K562 (cell line): ENCODE results near the gene SRRD. TPM values are rescaled to one million over a fixed set of nuclear protein-coding genes. Genes with fewer than 3 reads are reported as not detected.

Experiments used
- BACH1 ChIP-seq: fragments of 200-800 bp; sonication (Bioruptor generic); IDR thresholded peaks from 2 replicates; pipeline ENCODE4 v1.6.1; 2016; ENCODE audit warnings: missing genetic modification characterization, missing compliant biosample characterization
- CBFA2T2 ChIP-seq: fragments of 450-650 bp; conservative IDR thresholded peaks from 2 replicates; pipeline ENCODE4 v1.6.1; 2017; ENCODE audit warnings: mild to moderate bottlenecking
- CC2D1A ChIP-seq: fragments of 450-650 bp; IDR thresholded peaks from 2 replicates; pipeline ENCODE4 v1.6.1; 2017; ENCODE audit warnings: mild to moderate bottlenecking
- CCAR2 ChIP-seq: fragments of 200-400 bp; formaldehyde crosslinking; IDR thresholded peaks from 2 replicates; pipeline ENCODE4 v1.6.1; 2017; ENCODE audit warnings: mild to moderate bottlenecking, low read depth, low read length
- GABPA ChIP-seq: fragments of 200-800 bp; sonication (Bioruptor generic); conservative IDR thresholded peaks from 2 replicates; pipeline ENCODE4 v1.6.1; 2016; ENCODE audit warnings: low read depth, missing genetic modification characterization, missing compliant biosample characterization
- HNRNPH1 ChIP-seq: fragments of 200-400 bp; formaldehyde crosslinking; optimal IDR thresholded peaks from 2 replicates; pipeline ENCODE3; 2017; ENCODE audit warnings: low read depth, mild to moderate bottlenecking, low read length, moderate library complexity
- HOXB6 ChIP-seq: fragments of 250-450 bp; sonication (Bioruptor Pico); IDR thresholded peaks from 2 replicates; pipeline ENCODE4 v1.5.1; 2022; ENCODE audit warnings: mild to moderate bottlenecking, borderline replicate concordance
- ILF3 ChIP-seq: fragments of 450-650 bp; IDR thresholded peaks from 2 replicates; pipeline ENCODE4 v1.6.1; 2018; ENCODE audit warnings: antibody characterized with exemption, mild to moderate bottlenecking, moderate library complexity, borderline replicate concordance
- IRF2 ChIP-seq: sonication (generic); formaldehyde crosslinking; IDR thresholded peaks from 2 replicates; pipeline ENCODE4 v1.8.1; 2022; ENCODE audit warnings: mild to moderate bottlenecking, missing genetic modification reagents
- SETDB1 ChIP-seq: IDR thresholded peaks from one replicate; pipeline ENCODE4 v1.6.1; 2012; ENCODE audit warnings: low read length, control low read depth, inconsistent platforms
- TEAD4 ChIP-seq, 2 experiments: sonication (generic) in 1 of 2; formaldehyde crosslinking in 1 of 2; IDR thresholded peaks; 2 replicates each; pipeline versions ENCODE4 v1.6.1 to v1.8.0; 2012 to 2022; ENCODE audit warnings: borderline replicate concordance in 1 of 2, inconsistent platforms in 1 of 2, low read length in 1 of 2, mild to moderate bottlenecking in 1 of 2, missing genetic modification reagents in 1 of 2
- THRAP3 ChIP-seq: fragments of 450-650 bp; IDR thresholded peaks from 2 replicates; pipeline ENCODE4 v1.6.1; 2016; ENCODE audit warnings: mild to moderate bottlenecking, inconsistent platforms, borderline replicate concordance
- ZBTB8A ChIP-seq: fragments of 450-650 bp; IDR thresholded peaks from 2 replicates; pipeline ENCODE4 v1.6.1; 2018; ENCODE audit warnings: mild to moderate bottlenecking, moderate library complexity; ENCODE audit not compliant: partially characterized antibody
- ZKSCAN3 ChIP-seq: fragments of 250-450 bp; sonication (Bioruptor Pico); IDR thresholded peaks from 2 replicates; pipeline ENCODE4 v1.4.0; 2020
- ZNF140 ChIP-seq: fragments of 250-450 bp; sonication (Bioruptor Pico); IDR thresholded peaks from 2 replicates; pipeline ENCODE4 v1.8.0; 2021; ENCODE audit warnings: moderate library complexity, mild to moderate bottlenecking, inconsistent platforms
- ZNF212 ChIP-seq: fragments of 450-650 bp; formaldehyde crosslinking; IDR thresholded peaks from 2 replicates; pipeline ENCODE4 v1.4.0; 2020; ENCODE audit warnings: mild to moderate bottlenecking
- ZNF224 ChIP-seq: sonication (generic); formaldehyde crosslinking; IDR thresholded peaks from 2 replicates; pipeline ENCODE4 v1.8.0; 2022; ENCODE audit warnings: mild to moderate bottlenecking, missing genetic modification reagents
- ZNF274 ChIP-seq: IDR thresholded peaks from 2 replicates; pipeline ENCODE4 v1.6.1; 2011; ENCODE audit warnings: low read depth, mild to moderate bottlenecking, low read length, moderate library complexity, borderline replicate concordance
- ZNF354B ChIP-seq: fragments of 250-450 bp; sonication (Bioruptor Pico); IDR thresholded peaks from 2 replicates; pipeline ENCODE4 v1.4.0; 2020
- polyA plus RNA-seq, 8 experiments: library from polyadenylated mRNA; depleted of rRNA in 4 of 8; stranded (reverse) in 5 of 8; unstranded in 3 of 8; fragments of >200 nt; fragmentation: Nextera tagmentation in 2 of 8; fragmentation: Illumina TruSeq in 1 of 8; extraction: Ambion mirVana in 2 of 8; extraction: Trizol in 1 of 8; gene quantifications; 2 replicates each; pipeline versions ENCODE4 v1.2.1 to v1.2.3, GENCODE V29; 2011 to 2014; ENCODE audit warnings: inconsistent platforms in 1 of 8, missing spikeins in 1 of 8
- total RNA-seq, 7 experiments: library from RNA; depleted of rRNA in 6 of 7; stranded (reverse); fragments of >200 nt in 6 of 7; fragmentation: Illumina TruSeq in 2 of 7; extraction: Trizol in 2 of 7; gene quantifications; 2 replicates each; pipeline versions ENCODE4 v1.2.1 to v1.2.3, GENCODE V29; 2011 to 2021; ENCODE audit warnings: low replicate concordance in 1 of 7
- TF ChIP-seq, protein P1 (sequence below): fragments of 450-650 bp; formaldehyde crosslinking; IDR thresholded peaks from 2 replicates; pipeline ENCODE4 v1.4.0; 2022; ENCODE audit warnings: missing genetic modification characterization
- TF ChIP-seq, protein P2 (sequence below): sonication (generic); formaldehyde crosslinking; IDR thresholded peaks from 2 replicates; pipeline ENCODE4 v1.8.0; 2022; ENCODE audit warnings: missing genetic modification reagents, mild to moderate bottlenecking, borderline replicate concordance
- TF ChIP-seq, protein P3 (sequence below): fragments of 250-450 bp; sonication (Bioruptor Pico); IDR thresholded peaks from 2 replicates; pipeline ENCODE4 v1.5.0; 2021; ENCODE audit warnings: mild to moderate bottlenecking, moderate library complexity
- TF ChIP-seq, protein P4 (sequence below): fragments of 250-450 bp; sonication (Bioruptor Pico); IDR thresholded peaks from 2 replicates; pipeline ENCODE4 v1.9.0; 2021; ENCODE audit warnings: mild to moderate bottlenecking

Gene SRRD
- total and polyA plus RNA-seq, 9 of the 15 experiments (the other 6 are each of a cell fraction or from before 2014, with no cell fraction given) = 4.9 to 59.4 (median 34.4) TPM

DNA sequence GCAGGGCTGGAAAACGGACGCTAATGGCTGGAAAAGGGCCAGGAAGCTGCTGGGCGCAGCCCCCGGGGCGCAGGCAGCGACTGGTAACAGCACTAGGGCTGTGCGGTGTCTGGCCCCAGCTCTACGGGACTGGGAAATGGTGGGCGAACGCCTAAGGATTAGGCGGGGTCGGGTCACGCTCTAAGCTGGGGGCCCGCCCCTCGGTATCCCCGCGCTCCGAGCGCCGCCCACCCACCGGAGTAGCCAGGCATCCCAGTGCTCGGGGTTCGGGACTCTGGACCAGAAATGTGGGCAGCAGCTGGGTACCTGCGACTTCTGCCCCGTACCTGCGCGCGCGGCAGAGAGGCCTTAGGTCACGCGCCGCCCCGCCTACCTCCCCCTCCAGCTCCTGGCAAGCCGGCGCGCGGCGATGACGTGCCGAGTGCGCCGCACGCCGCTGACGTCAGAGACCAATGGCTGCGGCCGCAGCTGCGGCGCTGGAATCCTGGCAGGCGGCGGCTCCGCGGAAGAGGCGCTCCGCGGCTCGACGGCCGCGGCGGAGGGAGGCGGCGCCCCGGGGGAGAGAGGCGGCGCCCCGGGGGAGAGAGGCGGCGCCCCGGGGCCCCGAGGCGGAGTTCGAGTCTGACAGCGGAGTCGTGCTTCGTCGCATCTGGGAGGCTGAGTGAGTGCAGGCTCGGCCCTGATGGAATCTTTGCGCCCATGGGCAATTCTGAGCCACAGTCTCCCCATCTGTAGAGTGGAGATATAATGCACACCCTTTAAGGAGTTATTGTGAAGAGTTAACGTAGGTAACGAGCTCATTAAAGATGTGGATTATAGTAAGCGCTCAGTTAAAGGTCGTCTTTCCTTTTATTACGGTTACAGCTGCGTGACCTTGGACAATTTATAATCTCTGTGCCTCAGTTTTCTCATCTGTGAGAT, at the start of gene SRRD, which contains the start of gene HPS4 (continued):
- TF ChIP-seq ZNF224 (CRISPR knock-in tag) (no peak), IRF2 (CRISPR knock-in tag) (no peak), ILF3 (no peak), THRAP3 (no peak), ZNF274 (no peak), ZNF354B (no peak), CBFA2T2 (0 out of 2 replicates have a peak, but pooled peaks have one; percentile 18), ZBTB8A (no peak), TEAD4 (IDR thresholded peaks at IDR 0.05; ENCODE audit: low read length) (no peak), TEAD4 (CRISPR knock-in tag; IDR thresholded peaks at IDR 0.05; ENCODE audit: borderline replicate concordance) (no peak), ZKSCAN3 (CRISPR knock-in tag) (no peak), CCAR2 (no peak), SETDB1 (no peak), HOXB6 (CRISPR knock-in tag) (no peak), BACH1 (tag) (no peak), HNRNPH1 (no peak), ZNF212 (CRISPR knock-in tag) (no peak), GABPA (tag) (peak; percentile 37; the same call in 1 of the 2 replicates), ZNF140 (no peak), CC2D1A (0 out of 2 replicates have a peak, but pooled peaks have one; percentile 42)
- TF ChIP-seq, protein P1, sequence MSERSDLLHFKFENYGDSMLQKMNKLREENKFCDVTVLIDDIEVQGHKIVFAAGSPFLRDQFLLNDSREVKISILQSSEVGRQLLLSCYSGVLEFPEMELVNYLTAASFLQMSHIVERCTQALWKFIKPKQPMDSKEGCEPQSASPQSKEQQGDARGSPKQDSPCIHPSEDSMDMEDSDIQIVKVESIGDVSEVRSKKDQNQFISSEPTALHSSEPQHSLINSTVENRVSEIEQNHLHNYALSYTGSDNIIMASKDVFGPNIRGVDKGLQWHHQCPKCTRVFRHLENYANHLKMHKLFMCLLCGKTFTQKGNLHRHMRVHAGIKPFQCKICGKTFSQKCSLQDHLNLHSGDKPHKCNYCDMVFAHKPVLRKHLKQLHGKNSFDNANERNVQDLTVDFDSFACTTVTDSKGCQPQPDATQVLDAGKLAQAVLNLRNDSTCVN = no peak
- TF ChIP-seq, protein P2, sequence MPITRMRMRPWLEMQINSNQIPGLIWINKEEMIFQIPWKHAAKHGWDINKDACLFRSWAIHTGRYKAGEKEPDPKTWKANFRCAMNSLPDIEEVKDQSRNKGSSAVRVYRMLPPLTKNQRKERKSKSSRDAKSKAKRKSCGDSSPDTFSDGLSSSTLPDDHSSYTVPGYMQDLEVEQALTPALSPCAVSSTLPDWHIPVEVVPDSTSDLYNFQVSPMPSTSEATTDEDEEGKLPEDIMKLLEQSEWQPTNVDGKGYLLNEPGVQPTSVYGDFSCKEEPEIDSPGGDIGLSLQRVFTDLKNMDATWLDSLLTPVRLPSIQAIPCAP (CRISPR knock-in tag) = no peak
- TF ChIP-seq, protein P3, sequence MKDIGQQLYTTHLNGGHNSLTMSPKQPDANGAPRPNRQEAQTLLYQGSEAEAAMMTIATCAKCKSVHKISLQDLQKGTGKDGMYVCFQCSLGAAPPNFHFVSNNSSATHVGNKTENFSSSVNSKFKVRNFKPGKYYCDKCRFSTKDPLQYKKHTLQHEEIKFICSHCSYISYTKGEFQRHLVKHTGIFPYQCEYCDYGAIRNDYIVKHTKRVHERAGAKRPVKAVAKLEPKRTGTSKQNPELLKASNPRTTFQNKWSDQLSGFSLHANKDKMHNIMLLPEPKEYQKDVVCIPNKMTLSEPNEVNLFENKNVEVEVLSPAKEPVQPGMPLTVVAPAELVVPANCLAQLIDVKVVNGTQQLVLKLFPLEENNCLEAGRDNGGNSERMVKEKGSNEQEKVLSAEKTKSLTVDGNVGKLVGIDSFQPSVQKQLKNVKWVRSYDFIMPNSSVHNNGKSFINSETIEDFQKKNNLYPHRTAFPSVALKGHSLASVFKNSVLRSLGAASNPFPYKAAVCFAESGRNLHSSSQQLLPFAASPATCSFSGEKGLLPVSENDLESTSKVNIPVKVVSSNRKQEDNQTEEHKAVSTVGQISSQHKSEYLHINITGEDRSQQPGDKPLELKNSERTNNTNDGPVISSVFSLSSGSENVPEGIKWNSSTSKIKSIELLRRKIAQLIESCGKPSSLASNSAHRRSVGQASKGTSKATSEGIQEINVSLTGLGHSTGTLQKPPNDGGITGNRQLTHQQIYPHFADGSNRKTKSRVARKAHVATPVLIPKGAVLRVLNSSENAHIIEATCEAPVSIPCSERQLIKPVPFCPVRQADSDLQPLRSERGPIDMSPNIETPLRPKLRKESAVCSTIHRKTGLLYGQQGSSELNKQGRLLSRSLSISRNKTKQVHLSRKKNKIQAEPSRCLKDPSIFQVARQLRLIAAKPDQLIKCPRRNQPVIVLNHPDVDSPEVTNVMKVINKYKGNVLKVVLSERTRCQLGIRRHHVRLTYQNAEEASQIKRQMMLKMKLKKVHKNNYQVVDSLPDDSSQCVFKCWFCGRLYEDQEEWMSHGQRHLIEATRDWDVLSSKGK (CRISPR knock-in tag) = no peak
- TF ChIP-seq, protein P4, sequence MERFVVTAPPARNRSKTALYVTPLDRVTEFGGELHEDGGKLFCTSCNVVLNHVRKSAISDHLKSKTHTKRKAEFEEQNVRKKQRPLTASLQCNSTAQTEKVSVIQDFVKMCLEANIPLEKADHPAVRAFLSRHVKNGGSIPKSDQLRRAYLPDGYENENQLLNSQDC (CRISPR knock-in tag) = peak; percentile 68; the same call in 1 of the 2 replicates
